Right lobe of liver (tissue), 4 donors: Measurements from ENCODE around the gene C10orf67.

Experiments used
- POLR2A ChIP-seq: fragments of 450-650 bp; IDR thresholded peaks from one replicate; pipeline ENCODE4 v1.6.1; 2017; ENCODE audit warnings: antibody characterized with exemption, mild to moderate bottlenecking
- TF ChIP-seq, protein P1 (sequence below), 4 donors: fragments of 200-600 bp in 3 of 4; fragments of 450-650 bp in 1 of 4; IDR thresholded peaks; one replicate each; pipeline versions ENCODE4 v1.5.1 to v1.8.0; 2016 to 2022; ENCODE audit warnings: antibody characterized with exemption in 4 of 4, mild to moderate bottlenecking in 2 of 4
- donor health status: DM: no; HTN: no; CAD: no.
- donor health status: DM: no; HTN: no; CAD: no.
- donor health status: DM: no; HTN: yes; CAD: no.

GRCh38 chr10:23199768-23200511, 144.7 kb downstream of the C10orf67 start:
- TF ChIP-seq, protein P1, sequence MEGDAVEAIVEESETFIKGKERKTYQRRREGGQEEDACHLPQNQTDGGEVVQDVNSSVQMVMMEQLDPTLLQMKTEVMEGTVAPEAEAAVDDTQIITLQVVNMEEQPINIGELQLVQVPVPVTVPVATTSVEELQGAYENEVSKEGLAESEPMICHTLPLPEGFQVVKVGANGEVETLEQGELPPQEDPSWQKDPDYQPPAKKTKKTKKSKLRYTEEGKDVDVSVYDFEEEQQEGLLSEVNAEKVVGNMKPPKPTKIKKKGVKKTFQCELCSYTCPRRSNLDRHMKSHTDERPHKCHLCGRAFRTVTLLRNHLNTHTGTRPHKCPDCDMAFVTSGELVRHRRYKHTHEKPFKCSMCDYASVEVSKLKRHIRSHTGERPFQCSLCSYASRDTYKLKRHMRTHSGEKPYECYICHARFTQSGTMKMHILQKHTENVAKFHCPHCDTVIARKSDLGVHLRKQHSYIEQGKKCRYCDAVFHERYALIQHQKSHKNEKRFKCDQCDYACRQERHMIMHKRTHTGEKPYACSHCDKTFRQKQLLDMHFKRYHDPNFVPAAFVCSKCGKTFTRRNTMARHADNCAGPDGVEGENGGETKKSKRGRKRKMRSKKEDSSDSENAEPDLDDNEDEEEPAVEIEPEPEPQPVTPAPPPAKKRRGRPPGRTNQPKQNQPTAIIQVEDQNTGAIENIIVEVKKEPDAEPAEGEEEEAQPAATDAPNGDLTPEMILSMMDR (IDR thresholded peaks at IDR 0.05) = no peak
- TF ChIP-seq POLR2A = no peak
